CD4-positive, alpha-beta T cell (primary cell): ENCODE data around the gene STK32B. TPM values are rescaled to one million over a fixed set of nuclear protein-coding genes. Genes with fewer than 3 reads are reported as not detected.

Experiments used
- ATAC-seq: fragments of 200-7000 bp; cut with Tn5 transposase; one replicate; pipeline ENCODE4 v1.10.0; 2022; ENCODE audit warnings: mild to moderate bottlenecking; ENCODE audit not compliant: poor library complexity
- CTCF ChIA-PET: fragments of 350-600 bp; sonication (Branson Sonifier 250); formaldehyde crosslinking; loops from one replicate; lab custom pipeline; 2021; ENCODE audit warnings: antibody characterized with exemption, inconsistent platforms; lab: Charles Lee
- POLR2A ChIA-PET: fragments of 350-600 bp; sonication (Branson Sonifier 250); formaldehyde crosslinking; loops from one replicate; lab custom pipeline; 2021; ENCODE audit warnings: antibody characterized with exemption, inconsistent platforms; lab: Charles Lee
- DNase-seq, 14 experiments: peaks; one replicate each; pipeline ENCODE4 v3.0.0-alpha.2; 2013 to 2020; ENCODE audit warnings: mixed read lengths in 2 of 14
- H3K27ac ChIP-seq, 2 donors: one replicate each; pipeline versions ENCODE4 v1.5.1 to v1.7.0; 2013; ENCODE audit warnings: low read length in 2 of 2, low read depth in 1 of 2, mild to moderate bottlenecking in 1 of 2
- H3K27me3 ChIP-seq, 2 experiments: 1 replicate in 1 of 2; 2 replicates in 1 of 2; pipeline versions ENCODE4 v1.6.1 to v1.7.0; 2013; ENCODE audit warnings: low read length in 2 of 2, control low read depth in 1 of 2, mild to moderate bottlenecking in 1 of 2, moderate library complexity in 1 of 2; ENCODE audit not compliant: insufficient read depth in 2 of 2, control insufficient read depth in 1 of 2
- H3K36me3 ChIP-seq: one replicate; pipeline ENCODE4 v1.6.1; 2013; ENCODE audit warnings: low read length, control low read depth; ENCODE audit not compliant: insufficient read depth
- H3K4me1 ChIP-seq: one replicate; pipeline ENCODE4 v1.6.1; 2013; ENCODE audit warnings: low read length, control low read depth; ENCODE audit not compliant: insufficient read depth
- H3K4me3 ChIP-seq: one replicate; pipeline ENCODE4 v1.5.1; 2013; ENCODE audit warnings: mild to moderate bottlenecking, low read length, moderate library complexity
- H3K9me3 ChIP-seq, 2 experiments: 1 replicate in 1 of 2; 2 replicates in 1 of 2; pipeline versions ENCODE4 v1.6.1 to v1.7.0; 2013; ENCODE audit warnings: low read length in 2 of 2, mild to moderate bottlenecking in 2 of 2, control low read depth in 1 of 2, moderate library complexity in 1 of 2; ENCODE audit not compliant: control insufficient read depth in 1 of 2, insufficient read depth in 1 of 2
- H3K27ac Mint-ChIP-seq: one replicate; pipeline ENCODE4 v1.8.0; 2020; ENCODE audit warnings: mixed read lengths
- H3K27me3 Mint-ChIP-seq: one replicate; pipeline ENCODE4 v1.8.0; 2021; ENCODE audit warnings: mixed read lengths
- H3K36me3 Mint-ChIP-seq: one replicate; pipeline ENCODE4 v1.8.0; 2021; ENCODE audit warnings: low read depth, mixed read lengths
- H3K4me1 Mint-ChIP-seq: one replicate; pipeline ENCODE4 v1.8.0; 2021; ENCODE audit warnings: low read depth, mixed read lengths
- H3K4me3 Mint-ChIP-seq: one replicate; pipeline ENCODE4 v1.8.0; 2020; ENCODE audit warnings: mild to moderate bottlenecking, mixed read lengths
- H3K9me3 Mint-ChIP-seq: one replicate; pipeline ENCODE4 v1.8.0; 2020; ENCODE audit warnings: mixed read lengths
- CTCF ChIP-seq: fragments of 200-600 bp; IDR thresholded peaks from one replicate; pipeline ENCODE4 v1.8.0; 2022; ENCODE audit warnings: antibody characterized with exemption, mild to moderate bottlenecking
- intact Hi-C, 2 experiments: fragments of 100-400 bp; cut with DNase I in 1 of 2; cut with micrococcal nuclease in 1 of 2; formaldehyde crosslinking; loops; one replicate each; pipeline versions ENCODE4 v1.15.1 to v1.9.0; 2023 to 2025; cut with DNase I, micrococcal nuclease
- total RNA-seq, 174 experiments: library from RNA in 2 of 174; stranded (reverse) in 2 of 174; gene quantifications; one replicate each; pipeline ENCODE4 v1.2.3 and lab custom pipeline; 2021 to 2026

Gene STK32B
- total RNA-seq, 2 experiments from 2014 or later = not detected

- POLR2A ChIA-PET = no interaction called here
- H3K27ac Mint-ChIP-seq = no peak overlapping the region
- H3K9me3 Mint-ChIP-seq = no peaks in the 10 kb centered on the region
- H3K4me1 Mint-ChIP-seq = no peaks in the 10 kb centered on the region
- Histone ChIP-seq H3K36me3 (no peaks in the 10 kb centered on the region), H3K4me3 (no peak overlapping the region), H3K9me3 (peaks cover 0 to 8% of the 10 kb centered on the region in 2 experiments), H3K4me1 (no peaks in the 10 kb centered on the region), H3K27me3 (no peaks in the 10 kb centered on the region), H3K27ac (no peak overlapping the region)
- CTCF ChIA-PET = no interaction called here
- DNase-seq = no peak
- no peaks in the 10 kb centered on the region for H3K27me3 Mint-ChIP-seq
- ATAC-seq = no peak
- intact Hi-C loops = no loop called here
- no peak overlapping the region for H3K4me3 Mint-ChIP-seq
- no peaks in the 10 kb centered on the region for H3K36me3 Mint-ChIP-seq
- no peak for TF ChIP-seq CTCF
These were observed 405.1 kb downstream of the STK32B start for GRCh38 chr4:5456296-5456845.

GRCh38 chr4:5458676-5459075 is 407.4 kb downstream of the STK32B start:
- intact Hi-C loops = no loop called here
- ChIA-PET CTCF (no interaction called here), POLR2A (no interaction called here)
- ATAC-seq (no peak), DNase-seq (no peak)
- no peaks in the 10 kb centered on the region for H3K36me3 Mint-ChIP-seq
- H3K27ac ChIP-seq = no peak overlapping the region
- no peak overlapping the region for H3K27ac Mint-ChIP-seq
- H3K4me1 Mint-ChIP-seq = no peaks in the 10 kb centered on the region
- peaks cover 0 to 11% of the 10 kb centered on the region in 2 experiments for H3K9me3 ChIP-seq
- H3K27me3 Mint-ChIP-seq = no peaks in the 10 kb centered on the region
- no peaks in the 10 kb centered on the region for H3K27me3 ChIP-seq
- no peak overlapping the region for H3K4me3 Mint-ChIP-seq
- no peaks in the 10 kb centered on the region for H3K9me3 Mint-ChIP-seq
- no peak for TF ChIP-seq CTCF
- no peak overlapping the region for H3K4me3 ChIP-seq
- H3K4me1 ChIP-seq = no peaks in the 10 kb centered on the region
- H3K36me3 ChIP-seq = no peaks in the 10 kb centered on the region

GRCh38 chr4:5459236-5459635 is 408.0 kb downstream of the STK32B start:
- Mint-ChIP-seq H3K27me3 (no peaks in the 10 kb centered on the region), H3K9me3 (no peaks in the 10 kb centered on the region), H3K4me1 (no peaks in the 10 kb centered on the region), H3K36me3 (no peaks in the 10 kb centered on the region), H3K4me3 (no peak overlapping the region), H3K27ac (no peak overlapping the region)
- ATAC-seq = no peak
- no peak for DNase-seq
- intact Hi-C loops = no loop called here
- no peaks in the 10 kb centered on the region for H3K36me3 ChIP-seq
- no peak overlapping the region for H3K4me3 ChIP-seq
- no peaks in the 10 kb centered on the region for H3K4me1 ChIP-seq
- H3K9me3 ChIP-seq = peaks cover 0 to 16% of the 10 kb centered on the region in 2 experiments
- H3K27me3 ChIP-seq = no peaks in the 10 kb centered on the region
- H3K27ac ChIP-seq = no peak overlapping the region
- ChIA-PET CTCF (no interaction called here), POLR2A (no interaction called here)
- no peak for TF ChIP-seq CTCF
